Esophagus squamous epithelium (tissue), 4 donors: Measurements from ENCODE around the gene GRIK2.

Source experiments
- POLR2A ChIP-seq, 4 donors: fragments of 450-650 bp; IDR thresholded peaks; one replicate each; pipeline ENCODE4 v1.6.1; 2017; ENCODE audit warnings: antibody characterized with exemption in 4 of 4, mild to moderate bottlenecking in 4 of 4, moderate library complexity in 3 of 4
- TF ChIP-seq, protein P1 (sequence below), 6 experiments: fragments of 450-650 bp in 4 of 6; fragments of 200-600 bp in 2 of 6; sonication (generic) in 2 of 6; IDR thresholded peaks; one replicate each; pipeline ENCODE4 v1.5.1; 2016 to 2019; ENCODE audit warnings: antibody characterized with exemption in 6 of 6, mild to moderate bottlenecking in 4 of 6, moderate library complexity in 4 of 6

DNA sequence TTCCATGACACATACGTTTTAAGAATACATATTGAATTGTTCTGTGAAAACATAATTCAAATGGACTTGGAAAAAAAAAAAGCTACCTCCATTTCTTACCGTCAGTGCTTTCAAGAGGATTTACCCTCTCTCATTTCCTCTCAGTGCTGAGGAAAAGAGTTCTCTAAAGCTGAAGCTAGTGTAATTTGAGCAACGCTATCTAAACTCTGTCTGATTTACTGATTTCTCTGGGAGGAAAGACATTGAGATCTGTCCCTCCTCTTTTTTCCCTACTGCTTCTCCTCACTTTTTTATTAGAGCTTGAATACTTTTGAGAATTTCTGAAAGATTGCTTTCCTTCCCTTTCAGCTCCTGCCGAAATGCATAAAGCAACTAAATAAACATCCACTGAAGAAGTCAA, 41.2 kb upstream of the GRIK2 start:
- TF ChIP-seq, protein P1, sequence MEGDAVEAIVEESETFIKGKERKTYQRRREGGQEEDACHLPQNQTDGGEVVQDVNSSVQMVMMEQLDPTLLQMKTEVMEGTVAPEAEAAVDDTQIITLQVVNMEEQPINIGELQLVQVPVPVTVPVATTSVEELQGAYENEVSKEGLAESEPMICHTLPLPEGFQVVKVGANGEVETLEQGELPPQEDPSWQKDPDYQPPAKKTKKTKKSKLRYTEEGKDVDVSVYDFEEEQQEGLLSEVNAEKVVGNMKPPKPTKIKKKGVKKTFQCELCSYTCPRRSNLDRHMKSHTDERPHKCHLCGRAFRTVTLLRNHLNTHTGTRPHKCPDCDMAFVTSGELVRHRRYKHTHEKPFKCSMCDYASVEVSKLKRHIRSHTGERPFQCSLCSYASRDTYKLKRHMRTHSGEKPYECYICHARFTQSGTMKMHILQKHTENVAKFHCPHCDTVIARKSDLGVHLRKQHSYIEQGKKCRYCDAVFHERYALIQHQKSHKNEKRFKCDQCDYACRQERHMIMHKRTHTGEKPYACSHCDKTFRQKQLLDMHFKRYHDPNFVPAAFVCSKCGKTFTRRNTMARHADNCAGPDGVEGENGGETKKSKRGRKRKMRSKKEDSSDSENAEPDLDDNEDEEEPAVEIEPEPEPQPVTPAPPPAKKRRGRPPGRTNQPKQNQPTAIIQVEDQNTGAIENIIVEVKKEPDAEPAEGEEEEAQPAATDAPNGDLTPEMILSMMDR (IDR thresholded peaks at IDR 0.05) = no peak
- TF ChIP-seq POLR2A (IDR thresholded peaks at IDR 0.05) = no peak
